ENCODE measurements around the gene FSHR. TPM values are rescaled to one million over a fixed set of nuclear protein-coding genes. Genes with fewer than 3 reads are reported as not detected.

Gene FSHR
- total and polyA plus RNA-seq, 2 donors, result not detected

GRCh38 chr2:49129034-49129433, 25.3 kb downstream of the FSHR start:
- no peaks in the 10 kb centered on the region for H3K4me1 ChIP-seq (ENCODE audit: control insufficient read depth in 2 of 2, insufficient read depth in 2 of 2, low read length in 2 of 2)
- no peaks in the 10 kb centered on the region for H3K9me3 ChIP-seq (ENCODE audit: control insufficient read depth in 2 of 2, insufficient read depth in 1 of 2, low read length in 1 of 2)
- H3K36me3 ChIP-seq (ENCODE audit: control insufficient read depth in 2 of 2, insufficient read depth in 2 of 2, low read length in 1 of 2), result no peaks in the 10 kb centered on the region
- H3K4me3 ChIP-seq (ENCODE audit: low read length in 2 of 2), result no peak overlapping the region
- H3K27me3 ChIP-seq (ENCODE audit: control insufficient read depth in 2 of 2, insufficient read depth in 1 of 2, low read length in 1 of 2), result no peaks in the 10 kb centered on the region
- H3K27ac ChIP-seq (ENCODE audit: low read depth in 1 of 2, low read length in 1 of 2), result no peak overlapping the region
- 58% methylated on average over 1 of the region's 1 CpG for WGBS
- no peak for DNase-seq (ENCODE audit: low read depth in 6 of 9, low spot score in 9 of 9)

GRCh38 chr2:49123600-49123999, 30.7 kb downstream of the FSHR start:
- no peaks in the 10 kb centered on the region for H3K36me3 ChIP-seq (ENCODE audit: control insufficient read depth in 2 of 2, insufficient read depth in 2 of 2, low read length in 1 of 2)
- no peak overlapping the region for H3K4me3 ChIP-seq (ENCODE audit: low read length in 2 of 2)
- no peak for DNase-seq (ENCODE audit: low read depth in 6 of 9, low spot score in 9 of 9)
- no peaks in the 10 kb centered on the region for H3K4me1 ChIP-seq (ENCODE audit: control insufficient read depth in 2 of 2, insufficient read depth in 2 of 2, low read length in 2 of 2)
- no peaks in the 10 kb centered on the region for H3K9me3 ChIP-seq (ENCODE audit: control insufficient read depth in 2 of 2, insufficient read depth in 1 of 2, low read length in 1 of 2)
- no peak overlapping the region for H3K27ac ChIP-seq (ENCODE audit: low read depth in 1 of 2, low read length in 1 of 2)
- whole genome bisulfite sequencing, result 91% methylated on average over 1 of the region's 1 CpG
- H3K27me3 ChIP-seq (ENCODE audit: control insufficient read depth in 2 of 2, insufficient read depth in 1 of 2, low read length in 1 of 2), result no peaks in the 10 kb centered on the region

- Histone ChIP-seq H3K27ac (ENCODE audit: low read depth in 1 of 2, low read length in 1 of 2) (no peak overlapping the region), H3K4me3 (ENCODE audit: low read length in 2 of 2) (no peak overlapping the region), H3K27me3 (ENCODE audit: control insufficient read depth in 2 of 2, insufficient read depth in 1 of 2, low read length in 1 of 2) (no peaks in the 10 kb centered on the region), H3K36me3 (ENCODE audit: control insufficient read depth in 2 of 2, insufficient read depth in 2 of 2, low read length in 1 of 2) (no peaks in the 10 kb centered on the region), H3K4me1 (ENCODE audit: control insufficient read depth in 2 of 2, insufficient read depth in 2 of 2, low read length in 2 of 2) (no peaks in the 10 kb centered on the region), H3K9me3 (ENCODE audit: control insufficient read depth in 2 of 2, insufficient read depth in 1 of 2, low read length in 1 of 2) (no peaks in the 10 kb centered on the region)
- WGBS, result 90% methylated on average over 4 of the region's 4 CpGs
- no peak for DNase-seq (ENCODE audit: low read depth in 6 of 9, low spot score in 9 of 9)
Measured at GRCh38 chr2:49122107-49122506, 32.2 kb downstream of the FSHR start.

- Histone ChIP-seq H3K4me1 (ENCODE audit: control insufficient read depth in 2 of 2, insufficient read depth in 2 of 2, low read length in 2 of 2) (no peaks in the 10 kb centered on the region), H3K36me3 (ENCODE audit: control insufficient read depth in 2 of 2, insufficient read depth in 2 of 2, low read length in 1 of 2) (no peaks in the 10 kb centered on the region), H3K4me3 (ENCODE audit: low read length in 2 of 2) (no peak overlapping the region), H3K27me3 (ENCODE audit: control insufficient read depth in 2 of 2, insufficient read depth in 1 of 2, low read length in 1 of 2) (no peaks in the 10 kb centered on the region), H3K27ac (ENCODE audit: low read depth in 1 of 2, low read length in 1 of 2) (no peak overlapping the region), H3K9me3 (ENCODE audit: control insufficient read depth in 2 of 2, insufficient read depth in 1 of 2, low read length in 1 of 2) (no peaks in the 10 kb centered on the region)
- WGBS, result 97% methylated on average over 2 of the region's 2 CpGs
- no peak for DNase-seq (ENCODE audit: low read depth in 6 of 9, low spot score in 9 of 9)
Measured at GRCh38 chr2:49113046-49113445, 41.3 kb downstream of the FSHR start.

- no peaks in the 10 kb centered on the region for H3K27me3 ChIP-seq (ENCODE audit: control insufficient read depth in 2 of 2, insufficient read depth in 1 of 2, low read length in 1 of 2)
- H3K4me1 ChIP-seq (ENCODE audit: control insufficient read depth in 2 of 2, insufficient read depth in 2 of 2, low read length in 2 of 2), result no peaks in the 10 kb centered on the region
- H3K27ac ChIP-seq (ENCODE audit: low read depth in 1 of 2, low read length in 1 of 2), result no peak overlapping the region
- 95% methylated on average over 7 of the region's 7 CpGs for WGBS
- no peaks in the 10 kb centered on the region for H3K9me3 ChIP-seq (ENCODE audit: control insufficient read depth in 2 of 2, insufficient read depth in 1 of 2, low read length in 1 of 2)
- DNase-seq (ENCODE audit: low read depth in 6 of 9, low spot score in 9 of 9), result no peak
- no peak overlapping the region for H3K4me3 ChIP-seq (ENCODE audit: low read length in 2 of 2)
- H3K36me3 ChIP-seq (ENCODE audit: control insufficient read depth in 2 of 2, insufficient read depth in 2 of 2, low read length in 1 of 2), result no peaks in the 10 kb centered on the region
Measured at GRCh38 chr2:49111456-49111855, 42.9 kb downstream of the FSHR start.

GRCh38 chr2:49111006-49111405, 43.3 kb downstream of the FSHR start:
- no peaks in the 10 kb centered on the region for H3K4me1 ChIP-seq (ENCODE audit: control insufficient read depth in 2 of 2, insufficient read depth in 2 of 2, low read length in 2 of 2)
- no peak overlapping the region for H3K27ac ChIP-seq (ENCODE audit: low read depth in 1 of 2, low read length in 1 of 2)
- no peak for DNase-seq (ENCODE audit: low read depth in 6 of 9, low spot score in 9 of 9)
- H3K27me3 ChIP-seq (ENCODE audit: control insufficient read depth in 2 of 2, insufficient read depth in 1 of 2, low read length in 1 of 2), result no peaks in the 10 kb centered on the region
- WGBS, result 91% methylated on average over 2 of the region's 2 CpGs
- no peaks in the 10 kb centered on the region for H3K9me3 ChIP-seq (ENCODE audit: control insufficient read depth in 2 of 2, insufficient read depth in 1 of 2, low read length in 1 of 2)
- no peak overlapping the region for H3K4me3 ChIP-seq (ENCODE audit: low read length in 2 of 2)
- H3K36me3 ChIP-seq (ENCODE audit: control insufficient read depth in 2 of 2, insufficient read depth in 2 of 2, low read length in 1 of 2), result no peaks in the 10 kb centered on the region

- no peak for DNase-seq (ENCODE audit: low read depth in 6 of 9, low spot score in 9 of 9)
- WGBS, result 78% methylated on average over 1 of the region's 1 CpG
- H3K27me3 ChIP-seq (ENCODE audit: control insufficient read depth in 2 of 2, insufficient read depth in 1 of 2, low read length in 1 of 2), result no peaks in the 10 kb centered on the region
Measured at GRCh38 chr2:49110571-49110970, 43.7 kb downstream of the FSHR start.

GRCh38 chr2:49108851-49109250, 45.5 kb downstream of the FSHR start:
- WGBS, result 94% methylated on average over 3 of the region's 3 CpGs
- H3K4me3 ChIP-seq (ENCODE audit: low read length in 2 of 2), result no peak overlapping the region
- no peaks in the 10 kb centered on the region for H3K9me3 ChIP-seq (ENCODE audit: control insufficient read depth in 2 of 2, insufficient read depth in 1 of 2, low read length in 1 of 2)
- no peaks in the 10 kb centered on the region for H3K36me3 ChIP-seq (ENCODE audit: control insufficient read depth in 2 of 2, insufficient read depth in 2 of 2, low read length in 1 of 2)
- H3K27ac ChIP-seq (ENCODE audit: low read depth in 1 of 2, low read length in 1 of 2), result no peak overlapping the region
- DNase-seq (ENCODE audit: low read depth in 6 of 9, low spot score in 9 of 9), result no peak
- H3K4me1 ChIP-seq (ENCODE audit: control insufficient read depth in 2 of 2, insufficient read depth in 2 of 2, low read length in 2 of 2), result no peaks in the 10 kb centered on the region
- no peaks in the 10 kb centered on the region for H3K27me3 ChIP-seq (ENCODE audit: control insufficient read depth in 2 of 2, insufficient read depth in 1 of 2, low read length in 1 of 2)

More at GRCh38 chr2:49110571-49110970, 43.7 kb downstream of the FSHR start:
- no peak overlapping the region for H3K27ac ChIP-seq (ENCODE audit: low read depth in 1 of 2, low read length in 1 of 2)
- H3K4me3 ChIP-seq (ENCODE audit: low read length in 2 of 2), result no peak overlapping the region
- H3K9me3 ChIP-seq (ENCODE audit: control insufficient read depth in 2 of 2, insufficient read depth in 1 of 2, low read length in 1 of 2), result no peaks in the 10 kb centered on the region
- no peaks in the 10 kb centered on the region for H3K36me3 ChIP-seq (ENCODE audit: control insufficient read depth in 2 of 2, insufficient read depth in 2 of 2, low read length in 1 of 2)
- no peaks in the 10 kb centered on the region for H3K4me1 ChIP-seq (ENCODE audit: control insufficient read depth in 2 of 2, insufficient read depth in 2 of 2, low read length in 2 of 2)

GRCh38 chr2:49108436-49108835, 45.9 kb downstream of the FSHR start:
- Histone ChIP-seq H3K9me3 (ENCODE audit: control insufficient read depth in 2 of 2, insufficient read depth in 1 of 2, low read length in 1 of 2) (no peaks in the 10 kb centered on the region), H3K36me3 (ENCODE audit: control insufficient read depth in 2 of 2, insufficient read depth in 2 of 2, low read length in 1 of 2) (no peaks in the 10 kb centered on the region), H3K4me1 (ENCODE audit: control insufficient read depth in 2 of 2, insufficient read depth in 2 of 2, low read length in 2 of 2) (no peaks in the 10 kb centered on the region), H3K27ac (ENCODE audit: low read depth in 1 of 2, low read length in 1 of 2) (no peak overlapping the region), H3K27me3 (ENCODE audit: control insufficient read depth in 2 of 2, insufficient read depth in 1 of 2, low read length in 1 of 2) (no peaks in the 10 kb centered on the region), H3K4me3 (ENCODE audit: low read length in 2 of 2) (no peak overlapping the region)
- WGBS, result 74% methylated on average over 3 of the region's 3 CpGs
- no peak for DNase-seq (ENCODE audit: low read depth in 6 of 9, low spot score in 9 of 9)

GRCh38 chr2:49105506-49105905, 48.8 kb downstream of the FSHR start:
- H3K36me3 ChIP-seq (ENCODE audit: control insufficient read depth in 2 of 2, insufficient read depth in 2 of 2, low read length in 1 of 2), result no peaks in the 10 kb centered on the region
- WGBS, result 84% methylated on average over 2 of the region's 2 CpGs

More at GRCh38 chr2:49105506-49105905, 48.8 kb downstream of the FSHR start:
- H3K9me3 ChIP-seq (ENCODE audit: control insufficient read depth in 2 of 2, insufficient read depth in 1 of 2, low read length in 1 of 2), result no peaks in the 10 kb centered on the region
- DNase-seq (ENCODE audit: low read depth in 6 of 9, low spot score in 9 of 9), result no peak
- no peaks in the 10 kb centered on the region for H3K27me3 ChIP-seq (ENCODE audit: control insufficient read depth in 2 of 2, insufficient read depth in 1 of 2, low read length in 1 of 2)
- no peaks in the 10 kb centered on the region for H3K4me1 ChIP-seq (ENCODE audit: control insufficient read depth in 2 of 2, insufficient read depth in 2 of 2, low read length in 2 of 2)
- H3K27ac ChIP-seq (ENCODE audit: low read depth in 1 of 2, low read length in 1 of 2), result no peak overlapping the region
- H3K4me3 ChIP-seq (ENCODE audit: low read length in 2 of 2), result no peak overlapping the region
